Ureter (tissue), 1 donor: ENCODE data around the gene SLC2A4RG. TPM values are rescaled to one million over a fixed set of nuclear protein-coding genes. Genes with fewer than 3 reads are reported as not detected.

Experiments used
- DNase-seq: peaks from one replicate; pipeline ENCODE4 v3.0.0-alpha.2; 2020; ENCODE audit warnings: low spot score
- total RNA-seq: library from RNA; stranded (reverse); gene quantifications from one replicate; pipeline ENCODE4 v1.2.4, GENCODE V29; 2023
- donor health status: DM: yes; HTN: yes; CAD: no.

SLC2A4RG gene
- total RNA-seq, 1 donor from 2014 or later: 93.6 TPM

- DNase-seq: peak; percentile 97
These were observed 1.2 kb downstream of the SLC2A4RG start for GRCh38 chr20:63740627-63741353.

GRCh38 chr20:63741354-63741675 is 1.7 kb downstream of the SLC2A4RG start:
- DNase-seq: no peak

GRCh38 chr20:63741676-63742380 is 2.3 kb downstream of the SLC2A4RG start:
- DNase-seq: no peak

- no peak for DNase-seq
These were observed 2.9 kb downstream of the SLC2A4RG start for GRCh38 chr20:63742381-63743024.

- no peak for DNase-seq
These were observed 3.8 kb downstream of the SLC2A4RG start for GRCh38 chr20:63743210-63743970.

- no peak for DNase-seq
These were observed 4.6 kb downstream of the SLC2A4RG start for GRCh38 chr20:63744158-63744557.

DNA sequence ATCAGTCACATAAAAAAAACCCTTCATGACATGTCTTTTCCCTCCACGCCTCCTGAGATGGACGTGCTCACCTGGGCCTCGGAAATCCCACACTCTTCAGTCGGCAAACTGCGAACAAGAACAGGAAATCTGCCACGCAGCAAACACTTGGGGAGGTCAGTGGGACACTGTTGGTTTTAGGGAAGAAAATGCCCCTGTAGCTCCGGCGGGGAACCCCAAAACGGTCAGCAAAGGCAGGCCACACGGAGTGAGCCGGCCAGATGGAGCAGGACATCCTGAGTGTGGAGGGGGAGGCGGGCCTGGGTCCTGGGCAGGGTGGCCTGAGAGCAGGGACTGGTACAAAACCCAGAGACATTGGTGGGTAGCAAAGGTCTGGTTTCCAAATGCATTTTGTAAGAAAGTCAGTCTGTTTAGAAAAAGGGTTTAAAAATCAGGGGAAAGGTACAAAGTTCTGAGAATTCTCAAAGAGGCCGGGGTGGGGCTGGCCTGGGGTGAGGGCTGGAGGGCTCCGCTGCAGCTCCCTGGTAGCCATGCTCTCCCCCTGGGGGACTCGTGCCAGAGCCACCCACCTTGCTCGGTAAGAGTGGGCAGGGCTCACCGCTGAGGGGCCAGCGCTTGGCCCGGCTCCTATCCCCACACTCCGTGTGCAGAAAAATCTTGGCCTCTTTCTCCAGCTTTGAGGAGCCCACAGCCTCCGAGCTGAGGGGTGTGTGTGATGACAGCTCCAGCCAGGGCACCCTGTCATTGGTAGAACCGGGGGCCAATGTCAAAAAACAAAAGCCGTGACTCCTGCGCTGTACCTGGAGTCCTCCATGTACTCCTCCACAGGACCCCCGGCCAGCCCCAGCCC is 5.2 kb downstream of the SLC2A4RG start:
- DNase-seq: no peak

DNA sequence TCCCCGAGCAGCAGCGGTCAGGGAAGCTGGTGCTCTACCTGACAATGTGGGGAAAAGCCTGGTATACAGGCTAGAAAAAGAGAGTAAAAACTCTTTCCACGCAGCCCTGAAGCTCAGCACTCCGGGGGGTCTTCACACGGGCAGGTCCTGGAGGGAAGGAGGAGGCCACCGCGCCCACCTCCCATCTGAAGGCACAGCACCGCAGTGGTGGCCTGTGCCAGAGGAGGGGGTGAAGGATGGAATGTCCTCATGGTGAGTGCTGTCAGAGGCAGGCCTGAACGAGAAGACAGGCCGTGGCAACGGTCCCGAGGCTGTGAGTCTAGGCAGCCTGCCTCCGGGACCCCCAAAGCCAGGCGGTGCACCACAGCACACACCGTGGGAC is 5.8 kb downstream of the SLC2A4RG start:
- DNase-seq: no peak

- DNase-seq: no peak
These were observed 6.6 kb downstream of the SLC2A4RG start for GRCh38 chr20:63745961-63746731.

DNA sequence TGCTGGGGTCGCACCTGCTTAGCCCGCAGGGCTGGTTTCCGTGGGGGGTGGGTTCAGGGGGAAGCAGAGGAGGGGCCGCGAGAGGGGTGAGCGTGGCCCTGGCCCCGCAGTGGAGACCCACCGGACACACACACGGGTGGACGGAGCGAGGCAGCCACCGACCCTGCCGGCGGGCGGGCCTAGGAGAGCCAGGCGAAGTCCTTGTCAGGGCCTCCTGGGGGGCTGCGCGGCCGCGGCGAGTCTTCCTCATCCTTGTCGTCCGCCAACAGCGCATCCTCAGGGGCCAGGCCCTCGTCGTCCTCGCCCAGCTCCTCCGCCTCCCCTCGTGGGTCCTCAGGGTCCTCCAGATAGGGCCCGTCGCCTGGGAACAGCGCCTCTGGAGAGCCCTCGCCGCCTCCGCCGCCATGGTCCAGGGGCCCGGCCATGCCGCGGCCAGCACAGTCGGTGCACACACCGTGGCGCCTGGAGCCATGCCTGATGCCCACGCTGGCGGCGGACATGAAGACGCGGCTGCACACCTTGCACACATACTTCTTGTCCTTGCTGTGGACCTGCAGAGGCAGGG is 7.3 kb downstream of the SLC2A4RG start:
- no peak for DNase-seq

DNA sequence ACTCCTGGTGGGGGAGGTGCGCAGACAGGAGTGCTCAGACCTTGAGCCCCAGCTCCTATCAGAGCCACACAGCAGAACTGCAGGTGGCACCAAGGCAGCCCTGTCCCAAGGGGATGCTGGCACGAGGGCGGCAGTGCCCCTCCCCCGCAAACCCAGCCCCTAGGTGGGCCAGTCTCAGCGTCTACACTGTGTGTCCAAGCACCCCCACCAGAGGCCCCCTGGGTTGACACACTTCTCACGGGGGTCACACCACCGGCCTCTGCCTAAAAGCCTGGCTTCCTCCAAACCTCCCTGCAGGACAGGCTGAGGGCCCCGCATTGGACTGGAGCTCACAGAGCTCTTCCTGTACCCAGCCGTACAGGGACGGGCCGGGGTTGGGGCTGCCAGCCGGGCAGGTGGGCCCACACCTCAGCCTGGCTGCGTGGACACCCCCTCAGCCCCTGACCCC is 8.1 kb downstream of the SLC2A4RG start:
- no peak for DNase-seq

DNA sequence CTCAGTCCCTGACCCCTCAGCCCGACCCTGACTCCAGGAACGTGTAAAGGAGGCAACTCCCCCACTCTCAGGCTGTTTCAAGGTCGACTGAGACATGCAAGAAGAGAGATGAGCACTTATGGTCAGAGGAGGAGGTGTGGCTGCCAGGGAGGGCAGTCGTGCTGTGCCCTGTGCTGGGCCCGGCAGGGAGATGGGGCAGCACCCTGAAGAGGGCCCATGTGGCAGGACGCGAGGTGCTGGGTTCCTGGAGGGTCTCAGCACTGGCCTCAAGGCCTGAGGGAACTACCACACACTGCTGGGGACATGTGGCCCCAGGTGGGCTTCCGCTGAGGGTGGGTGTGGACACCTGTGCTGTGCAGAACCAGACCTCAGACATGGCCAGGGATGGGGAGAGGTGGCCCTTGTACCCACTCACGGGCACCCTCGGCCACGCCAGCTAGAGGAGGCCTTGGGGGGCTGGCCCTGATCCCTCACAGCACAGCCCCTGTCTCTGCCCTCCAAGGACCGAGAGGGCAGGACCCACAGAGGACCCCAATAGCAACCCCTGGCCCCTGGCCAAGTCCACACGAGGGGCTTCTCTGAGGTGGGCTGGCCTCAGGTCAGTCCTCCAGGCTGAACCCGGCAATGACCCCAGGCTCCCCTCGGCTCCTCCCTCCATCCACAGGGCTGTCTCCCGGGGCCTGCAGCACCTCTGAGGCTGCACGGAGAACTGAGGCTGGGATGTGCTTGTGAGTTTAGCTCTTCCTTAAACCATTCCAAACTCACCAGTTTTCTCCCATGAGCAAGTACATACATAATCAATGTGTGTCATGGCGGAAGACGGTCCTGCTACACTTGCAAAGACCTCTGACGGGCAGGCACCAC is 8.7 kb downstream of the SLC2A4RG start:
- no peak for DNase-seq

GRCh38 chr20:63748934-63749270 is 9.3 kb downstream of the SLC2A4RG start:
- DNase-seq: no peak

GRCh38 chr20:63749597-63750508 is 10.3 kb downstream of the SLC2A4RG start:
- no peak for DNase-seq

GRCh38 chr20:63750807-63751470 is 11.4 kb downstream of the SLC2A4RG start:
- no peak for DNase-seq

- DNase-seq: no peak
These were observed 12.1 kb downstream of the SLC2A4RG start for GRCh38 chr20:63751471-63752271.
